ENCODE measurements around the gene ARHGAP19.

- TF ChIP-seq CTCF (IDR thresholded peaks at IDR 0.05; ENCODE audit: borderline replicate concordance, extremely low read depth, low read length, poor library complexity, severe bottlenecking) (no peak), EZH2 (IDR thresholded peaks at IDR 0.05; ENCODE audit: borderline replicate concordance, low read depth, low read length, severe bottlenecking) (no peak)
Measured at GRCh38 chr10:97274828-97275227, 17.6 kb downstream of the ARHGAP19 start.
